PC-3 (cell line): ENCODE measurements around the gene DECR2.

Experiments used
- EZH2 ChIP-seq: fragments of 300-600 bp; sonication (generic); IDR thresholded peaks from one replicate; pipeline ENCODE4 v1.6.1; 2017; ENCODE audit warnings: antibody characterized with exemption, mild to moderate bottlenecking, low read length; ENCODE audit not compliant: unreplicated experiment
- EZH2phosphoT487 ChIP-seq: fragments of 300-600 bp; sonication (generic); IDR thresholded peaks from 2 replicates; pipeline ENCODE4 v1.6.1; 2018; ENCODE audit warnings: mild to moderate bottlenecking, antibody characterized with exemption, low read length, borderline replicate concordance
- TF ChIP-seq, protein P1 (sequence below): fragments of 300-600 bp; sonication (generic); conservative IDR thresholded peaks from 2 replicates; pipeline ENCODE4 v1.5.1; 2017; ENCODE audit warnings: antibody characterized with exemption, low read depth, mild to moderate bottlenecking, low read length

DNA sequence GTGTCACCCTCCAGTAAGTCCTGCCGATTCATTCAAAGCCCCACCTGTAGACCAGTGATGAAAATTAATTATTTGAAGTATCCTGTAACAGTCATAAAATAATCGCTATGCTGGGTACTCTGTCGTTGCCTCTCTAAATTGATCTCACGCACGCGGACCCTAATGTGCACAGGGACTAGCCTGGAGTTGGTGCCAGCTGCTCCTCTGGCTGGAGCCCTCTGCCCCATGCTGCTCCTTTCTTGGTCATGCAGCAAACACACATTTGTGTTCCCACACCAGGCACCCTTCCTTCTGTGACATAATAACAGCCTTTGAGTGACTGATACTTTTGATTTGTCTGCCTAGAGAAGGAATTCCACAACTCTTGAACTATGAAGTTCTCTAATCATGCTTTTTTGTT lies 39.8 kb downstream of the DECR2 start:
- TF ChIP-seq EZH2phosphoT487 (no peak), EZH2 (no peak)
- TF ChIP-seq, protein P1, sequence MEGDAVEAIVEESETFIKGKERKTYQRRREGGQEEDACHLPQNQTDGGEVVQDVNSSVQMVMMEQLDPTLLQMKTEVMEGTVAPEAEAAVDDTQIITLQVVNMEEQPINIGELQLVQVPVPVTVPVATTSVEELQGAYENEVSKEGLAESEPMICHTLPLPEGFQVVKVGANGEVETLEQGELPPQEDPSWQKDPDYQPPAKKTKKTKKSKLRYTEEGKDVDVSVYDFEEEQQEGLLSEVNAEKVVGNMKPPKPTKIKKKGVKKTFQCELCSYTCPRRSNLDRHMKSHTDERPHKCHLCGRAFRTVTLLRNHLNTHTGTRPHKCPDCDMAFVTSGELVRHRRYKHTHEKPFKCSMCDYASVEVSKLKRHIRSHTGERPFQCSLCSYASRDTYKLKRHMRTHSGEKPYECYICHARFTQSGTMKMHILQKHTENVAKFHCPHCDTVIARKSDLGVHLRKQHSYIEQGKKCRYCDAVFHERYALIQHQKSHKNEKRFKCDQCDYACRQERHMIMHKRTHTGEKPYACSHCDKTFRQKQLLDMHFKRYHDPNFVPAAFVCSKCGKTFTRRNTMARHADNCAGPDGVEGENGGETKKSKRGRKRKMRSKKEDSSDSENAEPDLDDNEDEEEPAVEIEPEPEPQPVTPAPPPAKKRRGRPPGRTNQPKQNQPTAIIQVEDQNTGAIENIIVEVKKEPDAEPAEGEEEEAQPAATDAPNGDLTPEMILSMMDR, result no peak
